Measurements from ENCODE around the gene CFAP119. TPM values are rescaled to one million over a fixed set of nuclear protein-coding genes. Genes with fewer than 3 reads are reported as not detected.

The CFAP119 gene
- total RNA-seq, 2 donors from 2014 or later: 8.6 to 12.7 TPM

- TF ChIP-seq CTCF (IDR thresholded peaks at IDR 0.05): no peak
- H3K9me3 ChIP-seq: no peaks in the 10 kb centered on the region
- H3K36me3 ChIP-seq: peaks cover 13% of the 10 kb centered on the region
- no peak for DNase-seq
- H3K27me3 ChIP-seq: no peaks in the 10 kb centered on the region
- no peak overlapping the region for H3K9ac ChIP-seq (ENCODE audit: low read depth in 2 of 2, low read length in 2 of 2)
- intact Hi-C loops (cut with DNase I): no loop called here
- no peak overlapping the region for H3K4me3 ChIP-seq
- H3K4me1 ChIP-seq: no peaks in the 10 kb centered on the region
- no peak overlapping the region for H3K27ac ChIP-seq
Measured at GRCh38 chr16:30773826-30774225, 12.0 kb upstream of the CFAP119 start.

- Histone ChIP-seq H3K9ac (ENCODE audit: low read depth in 2 of 2, low read length in 2 of 2) (no peak overlapping the region), H3K9me3 (no peaks in the 10 kb centered on the region)
- no peak for DNase-seq
Measured at GRCh38 chr16:30771726-30772125, 9.9 kb upstream of the CFAP119 start.

GRCh38 chr16:30769379-30770089 lies 7.7 kb upstream of the CFAP119 start:
- Histone ChIP-seq H3K4me1 (no peaks in the 10 kb centered on the region), H3K27me3 (no peaks in the 10 kb centered on the region), H3K27ac (no peak overlapping the region), H3K4me3 (no peak overlapping the region), H3K9ac (ENCODE audit: low read depth in 2 of 2, low read length in 2 of 2) (no peak overlapping the region), H3K36me3 (peaks cover 45% of the 10 kb centered on the region), H3K9me3 (no peaks in the 10 kb centered on the region)
- no peak for DNase-seq
- intact Hi-C loops (cut with DNase I): no loop called here
- no peak for TF ChIP-seq CTCF (IDR thresholded peaks at IDR 0.05)

More at GRCh38 chr16:30771726-30772125, 9.9 kb upstream of the CFAP119 start:
- Histone ChIP-seq H3K27me3 (no peaks in the 10 kb centered on the region), H3K36me3 (peaks cover 25% of the 10 kb centered on the region), H3K27ac (no peak overlapping the region), H3K4me3 (no peak overlapping the region), H3K4me1 (no peaks in the 10 kb centered on the region)
- TF ChIP-seq CTCF (IDR thresholded peaks at IDR 0.05): no peak
- intact Hi-C loops (cut with DNase I): no loop called here

GRCh38 chr16:30768583-30769181 lies 6.8 kb upstream of the CFAP119 start:
- H3K9me3 ChIP-seq: no peaks in the 10 kb centered on the region

More at GRCh38 chr16:30768583-30769181, 6.8 kb upstream of the CFAP119 start:
- Histone ChIP-seq H3K36me3 (peaks cover 53% of the 10 kb centered on the region), H3K9ac (ENCODE audit: low read depth in 2 of 2, low read length in 2 of 2) (no peak overlapping the region), H3K4me1 (peaks cover under 1% of the 10 kb centered on the region), H3K27me3 (no peaks in the 10 kb centered on the region), H3K4me3 (no peak overlapping the region), H3K27ac (no peak overlapping the region)
- DNase-seq: no peak
- TF ChIP-seq CTCF (IDR thresholded peaks at IDR 0.05): no peak
- intact Hi-C loops (cut with DNase I): no loop called here

Measured in colonic mucosa (tissue), 4 donors.